ENCODE results near the gene ADRB2.

The ADRB2 gene

GRCh38 chr5:148808864-148809642, 17.4 kb upstream of the ADRB2 start:
- peak in 1 of 2 experiments; percentile 71 for DNase-seq (ENCODE audit: low read depth in 1 of 2, low spot score in 1 of 2)
- TF ChIP-seq JUND (IDR thresholded peaks at IDR 0.05; ENCODE audit: low read depth) = no peak
- in situ Hi-C loops (cut with HindIII; ENCODE audit: low pct_unique_long_range_greater_than_20kb, low sequenced_read_pairs) = no loop called here

- no peak for TF ChIP-seq JUND (IDR thresholded peaks at IDR 0.05; ENCODE audit: low read depth)
- no peak for DNase-seq (ENCODE audit: low read depth in 1 of 2, low spot score in 1 of 2)
- in situ Hi-C loops (cut with HindIII; ENCODE audit: low pct_unique_long_range_greater_than_20kb, low sequenced_read_pairs) = no loop called here
Observed at GRCh38 chr5:148809781-148810524, 16.5 kb upstream of the ADRB2 start.

- no peak for TF ChIP-seq JUND (IDR thresholded peaks at IDR 0.05; ENCODE audit: low read depth)
- in situ Hi-C loops (cut with HindIII; ENCODE audit: low pct_unique_long_range_greater_than_20kb, low sequenced_read_pairs) = no loop called here
- no peak for DNase-seq (ENCODE audit: low read depth in 1 of 2, low spot score in 1 of 2)
Observed at GRCh38 chr5:148810823-148811222, 15.6 kb upstream of the ADRB2 start.

GRCh38 chr5:148811756-148812155, 14.7 kb upstream of the ADRB2 start:
- no peak for TF ChIP-seq JUND (IDR thresholded peaks at IDR 0.05; ENCODE audit: low read depth)
- in situ Hi-C loops (cut with HindIII; ENCODE audit: low pct_unique_long_range_greater_than_20kb, low sequenced_read_pairs) = no loop called here
- DNase-seq (ENCODE audit: low read depth in 1 of 2, low spot score in 1 of 2) = no peak

GRCh38 chr5:148815086-148815485, 11.3 kb upstream of the ADRB2 start:
- no peak for TF ChIP-seq JUND (IDR thresholded peaks at IDR 0.05; ENCODE audit: low read depth)
- no peak for DNase-seq (ENCODE audit: low read depth in 1 of 2, low spot score in 1 of 2)
- in situ Hi-C loops (cut with HindIII; ENCODE audit: low pct_unique_long_range_greater_than_20kb, low sequenced_read_pairs) = no loop called here

- no peak for TF ChIP-seq JUND (IDR thresholded peaks at IDR 0.05; ENCODE audit: low read depth)
- DNase-seq (ENCODE audit: low read depth in 1 of 2, low spot score in 1 of 2) = no peak
- in situ Hi-C loops (cut with HindIII; ENCODE audit: low pct_unique_long_range_greater_than_20kb, low sequenced_read_pairs) = no loop called here
Observed at GRCh38 chr5:148815578-148815977, 10.8 kb upstream of the ADRB2 start.

- no peak for TF ChIP-seq JUND (IDR thresholded peaks at IDR 0.05; ENCODE audit: low read depth)
- in situ Hi-C loops (cut with HindIII; ENCODE audit: low pct_unique_long_range_greater_than_20kb, low sequenced_read_pairs) = no loop called here
- no peak for DNase-seq (ENCODE audit: low read depth in 1 of 2, low spot score in 1 of 2)
Observed at GRCh38 chr5:148816357-148816756, 10.1 kb upstream of the ADRB2 start.

GRCh38 chr5:148816782-148817181, 9.6 kb upstream of the ADRB2 start:
- in situ Hi-C loops (cut with HindIII; ENCODE audit: low pct_unique_long_range_greater_than_20kb, low sequenced_read_pairs) = no loop called here
- no peak for DNase-seq (ENCODE audit: low read depth in 1 of 2, low spot score in 1 of 2)

GRCh38 chr5:148817606-148818005, 8.8 kb upstream of the ADRB2 start:
- in situ Hi-C loops (cut with HindIII; ENCODE audit: low pct_unique_long_range_greater_than_20kb, low sequenced_read_pairs) = no loop called here
- DNase-seq (ENCODE audit: low read depth in 1 of 2, low spot score in 1 of 2) = no peak

More at GRCh38 chr5:148816782-148817181, 9.6 kb upstream of the ADRB2 start:
- TF ChIP-seq JUND (IDR thresholded peaks at IDR 0.05; ENCODE audit: low read depth) = no peak

GRCh38 chr5:148820461-148821395, 5.7 kb upstream of the ADRB2 start:
- no peak for TF ChIP-seq JUND (IDR thresholded peaks at IDR 0.05; ENCODE audit: low read depth)
- in situ Hi-C loops (cut with HindIII; ENCODE audit: low pct_unique_long_range_greater_than_20kb, low sequenced_read_pairs) = no loop called here
- DNase-seq (ENCODE audit: low read depth in 1 of 2, low spot score in 1 of 2) = peak in 1 of 2 experiments; percentile 70

More at GRCh38 chr5:148817606-148818005, 8.8 kb upstream of the ADRB2 start:
- no peak for TF ChIP-seq JUND (IDR thresholded peaks at IDR 0.05; ENCODE audit: low read depth)

- in situ Hi-C loops (cut with HindIII; ENCODE audit: low pct_unique_long_range_greater_than_20kb, low sequenced_read_pairs) = no loop called here
- TF ChIP-seq JUND (IDR thresholded peaks at IDR 0.05; ENCODE audit: low read depth) = no peak
- DNase-seq (ENCODE audit: low read depth in 1 of 2, low spot score in 1 of 2) = no peak
Observed at GRCh38 chr5:148823871-148824270, 2.5 kb upstream of the ADRB2 start.

GRCh38 chr5:148825716-148826052, 727 bp upstream of the ADRB2 start:
- no peak for TF ChIP-seq JUND (IDR thresholded peaks at IDR 0.05; ENCODE audit: low read depth)
- no peak for DNase-seq (ENCODE audit: low read depth in 1 of 2, low spot score in 1 of 2)
- in situ Hi-C loops (cut with HindIII; ENCODE audit: low pct_unique_long_range_greater_than_20kb, low sequenced_read_pairs) = no loop called here
